ENCODE data around the gene NCOA1. TPM values are rescaled to one million over a fixed set of nuclear protein-coding genes. Genes with fewer than 3 reads are reported as not detected.

Gene NCOA1
- total RNA-seq, 4 donors from 2014 or later, result 41.3 to 69.6 (median 54.8) TPM

DNA sequence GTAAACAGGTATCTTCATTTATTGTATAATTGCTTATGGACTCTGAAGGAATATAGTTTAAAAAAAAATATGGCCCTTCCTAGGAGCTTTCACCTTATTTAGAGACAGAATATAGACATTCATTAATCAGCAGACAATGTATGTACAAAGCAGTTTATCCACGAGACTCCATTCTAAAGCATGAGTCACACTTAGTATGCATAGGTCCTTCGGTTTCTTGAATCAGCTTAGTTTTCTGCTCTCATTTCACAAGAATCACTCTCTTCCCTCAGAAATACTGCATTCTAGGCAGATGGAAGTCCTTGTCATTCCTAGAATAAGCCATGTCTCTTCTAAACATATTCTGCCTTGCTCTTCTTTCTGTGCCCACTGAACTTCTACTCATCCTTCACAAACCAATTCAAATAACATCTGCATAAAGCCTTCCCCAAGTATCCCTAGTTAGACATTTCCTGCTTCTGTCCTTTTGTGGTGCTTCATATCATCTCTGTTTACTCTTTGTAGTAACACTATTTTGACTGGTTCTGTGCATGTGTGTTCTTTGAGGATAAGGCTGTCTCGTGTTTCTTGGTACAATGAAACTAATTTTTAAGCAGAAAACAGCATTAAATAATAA is 217.6 kb downstream of the NCOA1 start:
- peaks cover 0 to 52% (median 0%) of the 10 kb centered on the region in 3 donors for H3K36me3 ChIP-seq
- no peak overlapping the region for H3K27ac ChIP-seq
- H3K4me3 ChIP-seq, result no peak overlapping the region
- no peaks in the 10 kb centered on the region for H3K27me3 ChIP-seq
- H3K9me3 ChIP-seq, result no peaks in the 10 kb centered on the region
- no peaks in the 10 kb centered on the region for H3K4me1 ChIP-seq
- no peak for DNase-seq
- no peak for TF ChIP-seq POLR2A (IDR thresholded peaks at IDR 0.05)
- no peak for TF ChIP-seq CTCF (IDR thresholded peaks at IDR 0.05)

DNA sequence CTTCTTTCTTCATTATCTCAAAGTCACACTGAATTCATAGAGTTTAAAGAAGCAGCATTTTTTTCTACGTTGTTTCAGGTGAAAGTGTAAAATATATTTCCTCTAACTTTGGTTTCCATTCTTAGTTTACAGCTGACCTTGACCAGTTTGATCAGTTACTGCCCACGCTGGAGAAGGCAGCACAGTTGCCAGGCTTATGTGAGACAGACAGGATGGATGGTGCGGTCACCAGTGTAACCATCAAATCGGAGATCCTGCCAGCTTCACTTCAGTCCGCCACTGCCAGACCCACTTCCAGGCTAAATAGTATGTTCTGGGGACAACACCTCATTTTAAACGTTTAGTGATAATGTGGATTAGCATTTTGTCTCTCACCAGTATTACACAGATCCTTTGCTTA is 219.8 kb downstream of the NCOA1 start:
- H3K4me1 ChIP-seq, result no peaks in the 10 kb centered on the region
- TF ChIP-seq POLR2A (IDR thresholded peaks at IDR 0.05), result no peak
- TF ChIP-seq CTCF (IDR thresholded peaks at IDR 0.05), result no peak
- no peak overlapping the region for H3K27ac ChIP-seq
- no peak for DNase-seq
- no peaks in the 10 kb centered on the region for H3K9me3 ChIP-seq
- no peak overlapping the region for H3K4me3 ChIP-seq
- H3K27me3 ChIP-seq, result no peaks in the 10 kb centered on the region
- peaks cover 0 to 53% (median 0%) of the 10 kb centered on the region in 3 donors for H3K36me3 ChIP-seq

DNA sequence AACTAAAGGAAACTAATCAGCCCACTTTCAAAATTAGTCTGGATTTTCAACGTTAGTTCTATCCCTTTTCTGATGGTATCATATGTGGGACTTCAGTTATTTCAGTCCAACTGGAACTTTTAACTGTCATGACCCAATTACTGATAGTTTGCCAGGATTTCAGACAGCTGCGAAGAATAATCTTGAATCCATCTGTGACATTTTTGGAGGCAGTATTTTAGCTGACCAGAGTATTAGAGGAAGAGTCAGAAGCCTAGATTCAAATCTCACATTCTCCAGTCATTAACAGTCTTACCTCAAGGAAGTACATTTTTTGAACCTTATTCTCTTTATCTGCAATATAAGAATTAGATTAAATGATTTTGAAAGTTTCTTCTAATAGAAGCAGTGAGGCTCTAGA is 220.8 kb downstream of the NCOA1 start:
- Histone ChIP-seq H3K9me3 (no peaks in the 10 kb centered on the region), H3K36me3 (peaks cover 0 to 52% (median 0%) of the 10 kb centered on the region in 3 donors), H3K27me3 (no peaks in the 10 kb centered on the region), H3K27ac (no peak overlapping the region), H3K4me1 (no peaks in the 10 kb centered on the region), H3K4me3 (no peak overlapping the region)
- TF ChIP-seq CTCF (IDR thresholded peaks at IDR 0.05), result no peak
- DNase-seq, result no peak

DNA sequence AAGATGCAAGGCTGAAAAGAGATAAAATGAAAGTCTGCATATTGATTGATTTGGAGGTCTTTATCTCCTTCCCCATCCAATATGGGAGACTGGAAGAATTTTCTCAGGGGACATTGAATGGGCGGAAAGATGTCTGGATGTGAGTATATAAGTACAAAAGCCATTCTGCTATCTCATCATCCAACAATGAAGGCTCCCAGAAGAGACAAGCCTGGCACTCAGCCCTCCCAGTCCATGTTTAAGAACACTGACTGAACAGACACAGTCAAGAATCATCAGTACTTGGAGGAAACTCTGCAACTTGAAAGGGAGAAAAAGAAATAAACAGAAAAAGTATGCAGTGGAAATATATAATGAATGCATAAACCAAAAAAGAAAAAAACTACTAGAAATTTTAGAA is 221.2 kb downstream of the NCOA1 start:
- Histone ChIP-seq H3K36me3 (peaks cover 0 to 51% (median 0%) of the 10 kb centered on the region in 3 donors), H3K4me1 (no peaks in the 10 kb centered on the region), H3K9me3 (no peaks in the 10 kb centered on the region), H3K4me3 (no peak overlapping the region), H3K27me3 (no peaks in the 10 kb centered on the region), H3K27ac (no peak overlapping the region)
- no peak for TF ChIP-seq CTCF (IDR thresholded peaks at IDR 0.05)
- no peak for TF ChIP-seq POLR2A (IDR thresholded peaks at IDR 0.05)
- no peak for DNase-seq

GRCh38 chr2:24717263-24717951 is 226.4 kb downstream of the NCOA1 start:
- no peaks in the 10 kb centered on the region for H3K27me3 ChIP-seq
- H3K4me3 ChIP-seq, result no peak overlapping the region
- no peaks in the 10 kb centered on the region for H3K4me1 ChIP-seq
- peaks cover 0 to 34% (median 0%) of the 10 kb centered on the region in 3 donors for H3K36me3 ChIP-seq
- no peaks in the 10 kb centered on the region for H3K9me3 ChIP-seq
- no peak for DNase-seq
- no peak overlapping the region for H3K27ac ChIP-seq
- TF ChIP-seq CTCF (IDR thresholded peaks at IDR 0.05) (no peak), POLR2A (IDR thresholded peaks at IDR 0.05) (no peak)
